AG09309 (cell line): ENCODE measurements around the gene RFX2.

Experiments
- DNase-seq: peaks from one replicate; pipeline ENCODE4 v3.0.0-alpha.2; 2010; ENCODE audit warnings: low read depth
- H3K4me3 ChIP-seq: 2 replicates; pipeline ENCODE4 v1.5.1; 2011; ENCODE audit warnings: mild to moderate bottlenecking, low read depth, low read length, moderate library complexity; ENCODE audit not compliant: control insufficient read depth
- CTCF ChIP-seq: IDR thresholded peaks from 2 replicates; pipeline ENCODE4 v1.5.1; 2011; ENCODE audit warnings: mild to moderate bottlenecking, low read depth, low read length, inconsistent platforms; ENCODE audit not compliant: insufficient read depth, control insufficient read depth; ENCODE audit errors: missing control alignments

RFX2 gene

GRCh38 chr19:5995606-5996005 is 114.7 kb downstream of the RFX2 start:
- TF ChIP-seq CTCF: no peak
- no peak for DNase-seq
- no peak overlapping the region for H3K4me3 ChIP-seq

- no peak overlapping the region for H3K4me3 ChIP-seq
- no peak for DNase-seq
- no peak for TF ChIP-seq CTCF
Measured at GRCh38 chr19:5994405-5995165, 115.7 kb downstream of the RFX2 start.

GRCh38 chr19:5993648-5994358 is 116.5 kb downstream of the RFX2 start:
- TF ChIP-seq CTCF: no peak
- H3K4me3 ChIP-seq: no peak overlapping the region
- no peak for DNase-seq

- no peak for TF ChIP-seq CTCF
- no peak overlapping the region for H3K4me3 ChIP-seq
- no peak for DNase-seq
Measured at GRCh38 chr19:5993201-5993600, 117.1 kb downstream of the RFX2 start.

GRCh38 chr19:5992756-5993155 is 117.5 kb downstream of the RFX2 start:
- TF ChIP-seq CTCF: no peak
- no peak overlapping the region for H3K4me3 ChIP-seq
- no peak for DNase-seq

- H3K4me3 ChIP-seq: no peak overlapping the region
- TF ChIP-seq CTCF: no peak
- no peak for DNase-seq
Measured at GRCh38 chr19:5991244-5991838, 119.0 kb downstream of the RFX2 start.
